Gastroesophageal sphincter (tissue), 3 donors: ENCODE data around the gene MEOX1.

Source experiments
- CTCF ChIP-seq, 4 experiments: fragments of 200-600 bp in 2 of 4; fragments of 450-650 bp in 2 of 4; sonication (generic) in 1 of 4; IDR thresholded peaks; one replicate each; pipeline ENCODE4 v1.5.1; 2017 to 2019; ENCODE audit warnings: antibody characterized with exemption in 4 of 4, mild to moderate bottlenecking in 2 of 4, moderate library complexity in 2 of 4
- POLR2A ChIP-seq, 2 donors: fragments of 450-650 bp; IDR thresholded peaks; one replicate each; pipeline ENCODE4 v1.6.1; 2017; ENCODE audit warnings: antibody characterized with exemption in 2 of 2, mild to moderate bottlenecking in 2 of 2, moderate library complexity in 1 of 2
- POLR2AphosphoS5 ChIP-seq: sonication (generic); formaldehyde crosslinking; IDR thresholded peaks from one replicate; pipeline ENCODE4 v1.6.1; 2017; ENCODE audit warnings: antibody characterized with exemption

- TF ChIP-seq CTCF (IDR thresholded peaks at IDR 0.05), result no peak
- TF ChIP-seq POLR2AphosphoS5, result no peak
- no peak for TF ChIP-seq POLR2A (IDR thresholded peaks at IDR 0.05)
Measured at GRCh38 chr17:43709210-43709609, 47.5 kb upstream of the MEOX1 start.
